ENCODE measurements around the gene LOXL1. TPM values are rescaled to one million over a fixed set of nuclear protein-coding genes. Genes with fewer than 3 reads are reported as not detected.
A peak's percentile ranks its signal among the peaks of the same experiment; 100 is the strongest.

The LOXL1 gene
- total RNA-seq, 1 experiment from 2014 or later = 117 TPM

- no peaks in the 10 kb centered on the region for H3K27me3 ChIP-seq (replicated peaks; ENCODE audit: insufficient read depth, low read depth, low read length, poor library complexity)
- H3K4me3 ChIP-seq (ENCODE audit: low read depth, low read length, poor library complexity, severe bottlenecking) = no peak overlapping the region
- intact Hi-C loops (cut with micrococcal nuclease; ENCODE audit: unreplicated experiment) = no loop called here
- H3K36me3 ChIP-seq (ENCODE audit: insufficient read depth, low read length, poor library complexity, severe bottlenecking) = no peaks in the 10 kb centered on the region
- no peak for DNase-seq (ENCODE audit: low spot score)
- ChIA-PET CTCF (no interaction called here), POLR2A (ENCODE audit: low non-redundant PET) (no interaction called here)
- H3K9me3 ChIP-seq (ENCODE audit: low read depth, low read length, poor library complexity, severe bottlenecking) = no peaks in the 10 kb centered on the region
- H3K27ac ChIP-seq (ENCODE audit: low read depth, low read length, poor library complexity, severe bottlenecking) = no peak overlapping the region
- H3K4me1 ChIP-seq (ENCODE audit: insufficient read depth, low read length, poor library complexity, severe bottlenecking) = peaks cover 11% of the 10 kb centered on the region
- no peak for TF ChIP-seq EZH2 (IDR thresholded peaks at IDR 0.05; ENCODE audit: borderline replicate concordance, low read depth, low read length, poor library complexity, severe bottlenecking)
- TF ChIP-seq CTCF (conservative IDR thresholded peaks at IDR 0.05; ENCODE audit: low read depth, low read length) = no peak
- BruUV-seq (replicated peaks) = no TSS peak
Observed at GRCh38 chr15:73988445-73988969, 62.2 kb downstream of the LOXL1 start.

GRCh38 chr15:73989001-73989798, 62.9 kb downstream of the LOXL1 start:
- Histone ChIP-seq H3K36me3 (ENCODE audit: insufficient read depth, low read length, poor library complexity, severe bottlenecking) (no peaks in the 10 kb centered on the region), H3K4me3 (ENCODE audit: low read depth, low read length, poor library complexity, severe bottlenecking) (no peak overlapping the region), H3K4me1 (ENCODE audit: insufficient read depth, low read length, poor library complexity, severe bottlenecking) (peaks cover 10% of the 10 kb centered on the region), H3K9me3 (ENCODE audit: low read depth, low read length, poor library complexity, severe bottlenecking) (no peaks in the 10 kb centered on the region), H3K27me3 (replicated peaks; ENCODE audit: insufficient read depth, low read depth, low read length, poor library complexity) (no peaks in the 10 kb centered on the region), H3K27ac (ENCODE audit: low read depth, low read length, poor library complexity, severe bottlenecking) (no peak overlapping the region)
- intact Hi-C loops (cut with micrococcal nuclease; ENCODE audit: unreplicated experiment) = no loop called here
- no TSS peak for BruUV-seq (replicated peaks)
- ChIA-PET POLR2A (ENCODE audit: low non-redundant PET) (no interaction called here), CTCF (no interaction called here)
- DNase-seq (ENCODE audit: low spot score) = no peak
- no peak for TF ChIP-seq EZH2 (IDR thresholded peaks at IDR 0.05; ENCODE audit: borderline replicate concordance, low read depth, low read length, poor library complexity, severe bottlenecking)
- TF ChIP-seq CTCF (conservative IDR thresholded peaks at IDR 0.05; ENCODE audit: low read depth, low read length) = no peak

- H3K27me3 ChIP-seq (replicated peaks; ENCODE audit: insufficient read depth, low read depth, low read length, poor library complexity) = no peaks in the 10 kb centered on the region
- intact Hi-C loops (cut with micrococcal nuclease; ENCODE audit: unreplicated experiment) = no loop called here
- H3K36me3 ChIP-seq (ENCODE audit: insufficient read depth, low read length, poor library complexity, severe bottlenecking) = no peaks in the 10 kb centered on the region
- CTCF ChIA-PET = no interaction called here
- TF ChIP-seq EZH2 (IDR thresholded peaks at IDR 0.05; ENCODE audit: borderline replicate concordance, low read depth, low read length, poor library complexity, severe bottlenecking) = no peak
- no peak for TF ChIP-seq CTCF (conservative IDR thresholded peaks at IDR 0.05; ENCODE audit: low read depth, low read length)
- H3K27ac ChIP-seq (ENCODE audit: low read depth, low read length, poor library complexity, severe bottlenecking) = no peak overlapping the region
- POLR2A ChIA-PET (ENCODE audit: low non-redundant PET) = no interaction called here
- H3K4me1 ChIP-seq (ENCODE audit: insufficient read depth, low read length, poor library complexity, severe bottlenecking) = peaks cover 12% of the 10 kb centered on the region
- H3K9me3 ChIP-seq (ENCODE audit: low read depth, low read length, poor library complexity, severe bottlenecking) = no peaks in the 10 kb centered on the region
- TSS peak; percentile 39 for BruUV-seq (replicated peaks)
- no peak overlapping the region for H3K4me3 ChIP-seq (ENCODE audit: low read depth, low read length, poor library complexity, severe bottlenecking)
- DNase-seq (ENCODE audit: low spot score) = no peak
Observed at GRCh38 chr15:73990250-73991005, 64.2 kb downstream of the LOXL1 start.

All from A673 (cell line).